Activated T-helper 1 cell treated with Interleukin-2 at 50 U/mL for 16 hours (primary cell): ENCODE data around the gene HSPA1A.
"Not testable (repeated sequence)": the region's sequence is repeated elsewhere in the genome, so short reads cannot be mapped to it uniquely, and the experiment has no call there.

Experiments
- DNase-seq: peaks from one replicate; pipeline ENCODE4 v3.0.0-alpha.2; 2020; ENCODE audit warnings: low read depth

HSPA1A gene

DNA sequence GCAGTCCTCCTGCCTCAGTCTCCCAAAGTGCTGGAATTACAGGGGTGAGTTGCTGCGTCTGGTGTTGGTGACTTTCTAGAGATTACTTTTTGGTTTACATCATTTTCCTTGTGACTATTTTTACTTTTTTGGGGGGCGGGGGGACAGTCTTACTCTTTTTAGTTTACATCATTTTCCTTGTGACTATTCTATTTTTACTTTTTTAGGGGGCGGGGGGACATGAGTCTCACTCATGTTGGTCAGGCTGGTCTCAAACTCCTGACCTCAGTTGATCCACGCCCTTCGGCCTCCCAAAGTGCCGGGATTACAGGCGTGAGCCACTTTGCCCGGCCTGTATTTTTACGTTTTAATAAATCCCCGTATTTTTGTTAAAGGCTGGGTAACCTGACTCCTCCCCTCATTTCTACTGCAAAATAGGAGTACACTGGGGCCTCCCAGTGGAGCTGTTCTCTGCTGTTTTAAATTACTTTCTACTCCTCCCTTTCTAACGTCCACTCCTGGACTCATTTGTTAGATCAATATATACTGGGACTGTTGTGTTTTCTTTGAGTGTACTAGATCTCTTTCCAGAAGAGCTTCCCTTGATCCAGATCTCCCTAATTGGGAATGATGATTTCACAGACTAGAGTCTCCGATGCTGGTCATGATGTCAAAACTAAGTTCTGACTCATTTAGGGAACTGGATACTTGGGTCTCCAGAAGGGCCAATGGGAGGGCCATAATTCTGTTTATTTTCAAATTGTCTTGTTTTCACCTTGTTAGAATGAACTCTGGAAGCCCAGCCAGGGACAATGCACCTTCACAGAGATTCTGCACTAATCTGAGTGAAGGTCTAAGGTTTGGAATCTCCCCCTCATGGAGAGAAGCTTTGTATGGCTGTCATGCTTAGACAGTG is 21.4 kb downstream of the HSPA1A start:
- DNase-seq = no peak

DNA sequence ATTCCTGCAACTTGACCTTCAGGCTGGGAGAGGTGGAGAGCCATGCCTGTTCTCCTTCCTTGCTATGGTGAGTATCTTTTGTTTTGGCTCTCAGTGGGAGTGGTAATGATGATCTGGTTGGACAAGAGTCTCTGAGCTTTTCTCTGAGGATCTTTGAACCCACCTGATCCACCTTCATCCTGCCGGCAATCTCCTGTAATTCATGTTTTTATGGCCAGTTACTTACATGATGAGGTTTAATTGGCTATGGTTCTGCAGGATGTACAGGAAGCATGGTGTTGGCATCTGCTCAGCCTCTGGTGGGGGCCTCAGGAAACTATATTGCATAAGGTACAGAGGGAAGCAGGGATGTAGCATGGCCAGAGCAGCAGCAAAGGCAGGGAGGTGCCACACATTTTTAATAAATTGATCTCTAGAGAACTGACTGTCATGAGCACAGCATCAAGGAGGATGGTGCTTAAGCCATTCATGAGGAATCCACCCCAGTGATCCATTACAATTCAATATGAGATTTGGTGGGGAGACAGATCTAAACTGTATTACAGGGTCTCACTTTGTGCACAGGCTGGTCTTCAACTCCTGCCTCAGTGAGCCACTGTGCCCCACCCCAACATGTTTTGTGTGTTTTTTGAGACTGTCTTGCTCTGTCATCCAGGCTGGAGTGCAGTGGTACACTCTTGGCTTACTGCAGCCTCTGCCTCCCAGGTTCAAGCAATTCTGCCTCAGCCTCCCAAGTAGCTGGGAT is 22.2 kb downstream of the HSPA1A start:
- no peak for DNase-seq

DNA sequence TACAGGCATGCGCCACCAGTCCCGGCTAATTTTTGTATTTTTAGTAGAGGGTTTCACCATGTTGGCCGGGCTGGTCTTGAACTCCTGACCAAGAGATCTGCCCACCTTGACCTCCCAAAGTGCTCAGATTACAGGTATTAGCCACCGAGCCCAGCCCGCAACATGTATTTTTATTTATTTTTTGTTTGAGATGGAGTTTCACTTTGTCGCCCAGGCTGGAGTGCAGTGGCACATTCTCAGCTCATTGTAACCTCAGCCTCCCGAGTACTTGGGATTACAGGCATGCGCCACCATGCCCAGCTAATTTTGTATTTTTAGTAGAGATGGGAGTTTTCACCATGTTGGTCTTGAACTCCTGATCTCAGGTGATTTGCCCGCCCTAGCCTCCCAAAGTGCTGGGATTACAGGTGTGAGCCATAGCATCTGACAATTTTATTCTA is 22.8 kb downstream of the HSPA1A start:
- DNase-seq = not testable (repeated sequence)

DNA sequence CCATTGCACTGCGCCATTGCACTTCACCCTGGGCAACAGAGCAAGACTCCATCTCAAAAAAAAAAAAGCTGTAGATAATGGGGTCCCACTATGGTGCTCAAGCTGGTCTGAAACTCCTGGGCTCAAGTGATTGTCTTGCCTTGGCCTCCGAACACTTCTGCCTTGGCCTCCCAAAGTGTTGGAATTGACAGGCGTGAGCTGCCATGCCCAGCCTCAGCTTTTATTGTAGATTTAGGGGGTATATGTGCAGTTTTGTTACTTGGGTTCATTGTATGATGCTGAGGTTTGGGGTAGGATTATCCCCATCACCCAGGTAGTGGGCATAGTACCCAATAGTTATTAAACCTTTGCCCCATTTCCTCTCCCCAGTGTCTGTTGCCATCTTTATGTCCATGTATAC is 23.6 kb downstream of the HSPA1A start:
- no peak for DNase-seq

DNA sequence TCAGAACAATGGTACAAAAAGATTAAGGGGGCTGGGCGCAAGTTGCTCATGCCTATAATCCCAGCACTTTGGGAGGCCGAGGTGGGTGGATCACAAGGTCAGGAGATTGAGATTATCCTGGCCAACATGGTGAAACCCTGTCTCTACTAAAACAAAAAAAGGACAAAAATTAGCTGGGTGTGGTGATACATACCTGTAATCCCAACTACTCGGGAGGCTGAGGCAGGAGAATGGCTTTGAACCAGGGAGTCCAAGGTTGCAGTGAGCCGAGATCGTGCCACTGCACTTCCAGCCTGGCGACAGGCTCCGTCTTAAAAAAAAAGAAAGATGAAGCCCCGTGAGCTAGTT is 24.4 kb downstream of the HSPA1A start:
- not testable (repeated sequence) for DNase-seq

DNA sequence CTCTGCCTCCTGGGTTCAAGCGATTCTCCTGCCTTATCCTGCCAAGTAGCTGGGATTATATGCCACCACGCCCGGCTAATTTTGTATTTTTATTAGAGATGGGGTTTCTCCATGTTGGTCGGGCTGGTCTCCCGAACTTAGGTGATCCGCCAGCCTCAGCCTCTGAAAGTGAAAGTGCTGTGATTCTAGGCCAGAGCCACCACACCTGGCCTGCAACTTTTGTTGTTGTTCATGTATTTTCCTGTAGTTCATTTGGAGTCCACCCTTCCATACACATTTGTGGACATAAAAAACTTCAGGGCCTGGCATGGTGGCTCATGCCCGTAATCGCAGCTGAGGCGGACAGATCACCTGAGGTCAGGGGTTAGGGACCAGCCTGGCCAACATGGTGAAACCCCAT is 26.7 kb downstream of the HSPA1A start:
- no peak for DNase-seq

DNA sequence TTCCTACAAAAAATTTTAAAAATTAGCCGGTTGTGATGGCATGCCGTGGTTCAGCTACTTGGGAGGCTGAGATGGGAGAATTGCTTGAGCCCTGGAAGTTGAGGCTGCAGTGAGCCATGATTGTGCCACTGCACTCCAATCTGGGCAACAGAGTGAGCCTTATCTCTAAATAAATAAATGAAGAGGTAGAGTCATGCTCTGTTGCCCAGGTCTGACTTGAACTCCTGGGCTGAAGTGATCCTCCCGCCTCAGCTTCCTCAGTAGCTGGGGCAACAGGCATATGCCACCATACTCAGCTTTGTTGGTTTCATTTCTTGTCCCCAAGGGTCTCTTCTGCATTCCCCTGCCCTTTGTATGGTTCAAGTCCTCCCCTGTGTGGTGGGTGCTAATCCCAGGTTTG is 29.2 kb downstream of the HSPA1A start:
- DNase-seq = no peak

DNA sequence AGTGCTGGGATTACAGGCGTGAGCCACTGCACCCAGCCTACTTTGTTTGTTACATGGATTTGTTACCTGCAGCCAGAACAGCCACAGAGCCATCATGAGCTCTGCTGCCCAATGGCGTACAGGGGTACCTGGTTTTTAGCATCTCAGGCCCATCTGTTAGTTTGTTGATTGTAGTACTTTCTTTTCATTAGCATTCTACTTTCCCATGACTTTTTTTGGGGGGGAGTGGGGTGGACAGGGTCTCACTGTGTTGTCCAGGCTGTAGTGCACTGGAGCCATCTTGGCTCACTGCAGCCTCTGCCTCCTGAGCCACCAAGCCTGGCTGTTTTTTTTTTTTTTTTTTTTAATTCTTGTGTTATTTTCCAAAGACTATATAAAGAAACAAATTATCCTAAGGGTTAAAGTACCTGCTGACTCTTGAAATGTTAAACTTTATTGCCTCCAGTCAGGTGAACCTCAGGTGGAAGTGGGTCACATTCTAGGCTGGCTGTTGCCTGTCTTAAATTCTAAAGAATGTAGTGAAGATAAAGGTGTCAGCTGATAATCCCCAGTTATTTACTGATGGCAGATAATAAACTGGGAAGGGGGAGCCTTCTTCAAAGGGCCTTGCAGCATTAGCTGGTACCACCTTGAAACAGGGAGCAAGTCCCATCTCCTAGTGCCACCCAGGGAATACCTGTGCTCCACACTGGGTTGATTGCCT is 32.1 kb downstream of the HSPA1A start:
- DNase-seq = no peak

DNA sequence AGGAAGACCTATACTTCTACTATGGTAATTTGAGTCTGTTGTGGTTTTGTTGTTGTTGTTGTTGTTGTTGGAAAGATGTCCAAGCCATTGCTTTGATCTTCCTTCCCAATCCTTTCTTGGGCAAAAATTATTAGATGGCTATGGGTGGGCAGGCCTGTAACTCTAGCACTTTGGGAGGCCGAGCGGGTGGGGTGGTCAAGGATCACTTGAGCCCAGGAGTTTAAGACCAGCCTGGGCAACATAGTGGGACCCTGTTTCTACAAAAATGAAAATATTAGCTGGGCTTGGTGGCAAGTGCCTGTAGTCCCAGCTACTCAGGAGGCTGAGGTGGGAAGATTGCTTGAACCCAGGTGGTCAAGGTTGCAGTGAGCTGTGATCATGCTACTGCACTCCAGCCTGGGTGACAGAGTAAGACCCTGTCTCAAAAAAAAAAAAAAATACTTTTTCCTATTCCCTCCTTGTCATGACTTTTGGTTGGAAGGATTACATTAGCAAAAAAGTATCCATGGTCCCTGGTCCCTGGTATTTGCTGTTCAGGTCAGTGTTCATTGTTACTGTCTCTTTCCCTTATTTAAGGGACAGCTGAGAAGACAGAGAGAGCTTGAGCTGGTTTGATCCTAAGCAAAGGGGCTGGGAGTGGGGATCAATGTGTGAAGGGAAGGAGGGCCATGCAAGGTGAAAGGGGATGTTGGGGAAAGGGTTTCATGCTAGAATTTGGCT is 35.6 kb downstream of the HSPA1A start:
- DNase-seq = no peak

DNA sequence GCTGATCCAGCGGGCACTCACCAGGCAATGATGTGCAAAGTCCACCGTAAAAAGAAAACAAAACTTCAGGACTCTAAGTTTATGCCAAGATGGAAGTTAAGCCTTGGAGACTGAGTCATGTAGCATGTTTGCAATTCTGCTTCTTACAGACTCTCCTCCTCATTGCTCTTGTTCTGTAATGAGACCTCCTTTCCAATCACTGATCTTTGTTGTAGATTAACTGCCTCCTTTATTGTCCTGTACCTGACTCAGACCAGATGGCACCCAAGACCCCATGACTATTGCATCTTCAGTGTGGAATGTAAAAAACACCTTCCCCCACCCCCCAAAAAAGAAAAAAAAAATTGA is 36.1 kb downstream of the HSPA1A start:
- no peak for DNase-seq

DNA sequence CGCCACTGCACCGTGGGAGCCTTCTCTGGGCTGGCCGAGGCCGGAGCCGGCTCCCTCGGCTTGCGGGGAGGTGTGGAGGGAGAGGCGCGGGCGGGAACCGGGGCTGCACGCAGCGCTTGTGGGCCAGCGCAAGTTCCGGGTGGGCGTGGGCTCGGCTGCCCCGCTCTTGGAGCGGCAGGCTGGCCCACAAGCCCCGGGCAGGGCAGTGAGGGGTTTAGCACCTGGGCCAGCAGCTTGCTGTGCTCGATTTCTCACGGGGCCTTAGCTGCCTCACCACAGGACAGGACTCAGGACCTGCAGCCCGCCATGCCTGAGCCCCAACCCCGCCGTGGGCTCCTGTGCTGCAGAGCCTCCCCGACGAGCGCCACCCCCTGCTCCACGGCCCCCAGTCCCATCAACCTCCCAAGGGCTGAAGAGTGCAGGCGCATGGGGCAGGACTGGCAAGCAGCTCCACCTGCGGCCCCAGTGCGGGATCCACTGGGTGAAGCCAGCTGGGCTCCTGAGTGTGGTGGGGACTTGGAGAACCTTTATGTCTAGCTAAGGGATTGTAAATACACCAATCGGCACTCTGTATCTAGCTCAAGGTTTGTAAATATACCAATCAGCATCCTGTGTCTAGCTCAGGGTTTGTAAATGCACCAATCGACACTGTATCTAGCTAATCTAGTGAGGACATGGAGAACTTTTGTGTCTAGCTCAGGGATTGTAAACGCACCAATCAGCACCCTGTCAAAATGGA is 36.8 kb downstream of the HSPA1A start:
- not testable (repeated sequence) for DNase-seq

DNA sequence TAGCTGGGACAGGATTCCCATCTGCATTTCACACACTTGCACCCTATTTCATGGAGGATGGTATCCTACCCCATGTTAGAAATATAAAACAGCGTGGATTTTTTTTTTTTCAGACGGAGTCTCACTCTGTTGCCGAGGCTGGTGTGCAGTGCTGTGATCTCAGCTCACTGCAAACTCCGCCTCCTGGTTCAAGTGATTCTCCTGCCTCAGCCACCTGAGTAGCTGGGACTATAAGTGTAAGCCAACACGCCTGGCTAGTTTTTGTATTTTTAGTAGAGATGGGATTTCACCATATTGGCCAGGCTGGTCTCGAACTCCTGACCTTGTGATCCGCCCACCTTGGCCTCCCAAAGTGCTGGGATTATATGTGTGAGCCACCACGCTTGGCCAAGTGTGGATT is 42.4 kb downstream of the HSPA1A start:
- not testable (repeated sequence) for DNase-seq

DNA sequence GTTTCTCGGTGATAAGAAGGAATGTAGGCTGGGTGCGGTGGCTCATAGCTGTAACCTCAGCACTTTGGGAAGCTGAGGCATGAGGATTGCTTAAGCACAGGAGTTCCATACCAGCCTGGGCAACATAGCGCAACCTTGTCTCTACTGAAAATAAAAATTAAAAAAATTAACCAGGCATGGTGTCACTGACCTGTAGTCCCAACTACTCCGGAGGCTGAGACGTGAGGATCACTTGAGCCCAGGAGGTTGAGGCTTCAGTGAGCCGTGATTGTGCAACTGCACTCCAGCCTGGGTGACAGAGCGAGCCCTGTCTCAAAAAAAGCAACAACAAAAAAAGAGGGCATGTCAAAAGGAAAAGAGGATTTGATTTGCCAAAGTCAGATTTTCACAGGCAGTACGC is 43.4 kb downstream of the HSPA1A start:
- DNase-seq = no peak

DNA sequence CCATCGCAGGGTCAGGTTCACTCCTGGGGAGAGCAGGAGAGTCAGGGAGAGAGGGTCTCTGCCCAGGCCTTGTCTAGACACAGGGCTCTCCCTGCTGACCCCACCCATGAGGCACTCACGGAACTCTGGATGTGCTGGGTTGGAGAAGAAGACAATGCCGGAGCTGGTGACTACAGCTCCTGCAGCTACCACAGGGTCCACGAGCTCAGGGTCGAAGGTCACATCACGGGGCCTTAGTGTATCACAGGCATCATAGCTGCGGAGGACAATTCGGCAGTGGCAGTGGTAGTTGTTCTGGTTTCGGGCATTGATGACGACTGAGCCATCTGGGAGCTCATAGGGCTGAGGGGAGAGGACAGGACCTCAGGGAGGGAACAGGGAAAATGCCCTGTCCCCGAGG is 44.6 kb downstream of the HSPA1A start:
- no peak for DNase-seq

DNA sequence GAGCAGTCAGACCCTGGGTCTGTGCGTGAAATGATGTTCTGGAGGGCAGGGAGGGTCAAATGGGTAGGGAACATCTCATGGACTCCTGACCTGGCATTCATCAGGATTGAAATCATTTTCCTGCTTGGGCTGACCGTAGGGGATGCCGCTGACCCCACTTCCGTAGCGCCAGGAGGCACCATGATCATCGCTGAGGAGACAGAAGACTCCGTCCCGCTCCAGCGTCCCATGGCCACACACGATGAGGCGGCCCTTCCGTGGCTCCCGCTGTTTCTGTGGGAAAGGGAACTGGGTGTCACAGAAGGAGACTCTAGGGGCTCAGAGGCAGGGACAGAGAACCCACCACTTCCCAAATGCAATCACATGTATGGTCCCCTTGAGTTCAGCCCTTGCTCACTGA is 45.0 kb downstream of the HSPA1A start:
- no peak for DNase-seq

DNA sequence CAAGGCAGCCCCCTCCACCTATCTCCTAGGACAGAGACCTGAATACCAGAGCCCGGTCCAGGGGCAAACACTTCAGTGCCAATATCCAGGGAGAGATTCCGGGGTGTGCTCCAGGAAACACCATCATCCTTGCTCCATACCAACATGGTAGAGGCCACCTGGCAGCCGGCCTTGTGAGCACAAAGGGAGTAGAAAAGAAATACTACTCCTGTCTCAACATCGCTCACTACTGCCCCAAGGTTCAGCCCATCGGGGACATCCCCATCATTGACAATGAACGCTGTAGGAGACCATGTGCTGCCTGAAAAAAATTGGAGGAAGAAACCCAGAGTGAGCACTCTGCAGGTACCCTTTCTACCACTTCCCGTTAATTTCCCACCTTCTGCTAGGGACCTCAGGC is 45.8 kb downstream of the HSPA1A start:
- no peak for DNase-seq

DNA sequence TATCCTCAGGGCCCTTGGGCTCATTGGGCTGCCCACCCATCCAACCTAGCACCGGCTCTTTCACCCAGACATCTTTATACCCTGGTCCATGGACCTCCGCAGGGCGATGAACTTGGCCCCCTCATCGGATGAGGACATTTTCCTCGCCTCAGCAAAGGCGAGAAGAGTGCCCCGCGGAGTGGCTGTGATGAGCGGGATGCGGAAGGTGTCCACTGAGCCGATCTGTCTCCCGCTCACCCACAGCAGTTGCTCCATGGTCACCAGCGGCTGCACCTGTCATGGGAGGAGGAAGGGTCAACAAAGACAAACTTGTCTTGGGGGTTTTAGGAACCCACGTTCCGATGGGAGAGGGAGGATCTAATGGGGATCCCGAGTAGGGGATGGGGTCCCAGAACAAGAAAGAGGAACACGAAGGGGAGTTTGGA is 46.6 kb downstream of the HSPA1A start:
- no peak for DNase-seq

DNA sequence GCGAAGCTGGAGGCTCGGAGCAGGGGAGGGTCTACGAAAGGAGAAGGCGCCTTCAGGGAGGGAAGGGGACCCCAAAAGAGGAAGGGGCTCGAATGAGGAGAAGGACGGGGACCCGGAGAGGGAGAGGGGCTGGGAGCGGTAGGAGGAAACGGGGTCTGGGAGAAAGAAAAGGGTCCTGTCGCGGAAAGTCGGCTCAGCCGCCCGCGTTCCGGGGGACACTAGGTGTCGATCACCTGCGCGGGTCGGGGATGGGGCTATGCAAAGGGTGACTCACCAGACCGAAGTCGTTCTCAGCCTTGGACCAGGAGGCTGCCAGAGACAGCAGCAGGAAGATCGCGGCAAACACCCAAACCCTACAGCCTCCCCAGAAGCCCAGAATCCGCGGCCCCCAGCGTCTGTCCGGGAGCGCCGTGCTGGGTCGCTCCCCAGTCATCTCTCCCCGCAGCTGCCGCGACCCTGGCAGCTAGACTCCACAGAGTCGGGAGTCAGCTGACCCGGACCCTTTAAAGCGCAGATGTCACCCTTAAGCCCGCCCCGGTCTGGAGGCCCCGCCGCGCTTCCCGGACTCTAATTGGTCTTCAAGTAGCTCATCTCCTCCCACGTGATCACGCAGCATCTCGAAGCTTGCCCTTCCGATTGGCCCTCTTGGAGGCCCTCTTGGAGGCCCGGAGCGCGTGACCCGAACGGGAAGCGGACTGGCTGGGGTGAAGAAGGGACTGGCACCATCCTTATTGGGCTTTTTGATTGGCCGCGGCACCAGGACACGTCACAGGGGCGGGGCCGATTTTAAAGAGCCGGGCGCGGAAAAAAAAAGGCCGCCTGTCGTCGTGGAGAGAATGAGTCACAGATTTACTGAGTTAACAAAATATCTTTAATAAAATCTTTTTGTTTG is 47.2 kb downstream of the HSPA1A start, which contains the start of gene NEU1:
NEU1 (minus strand) TSS at position 478 of the 892 bp plus-strand sequence; CDS start at position 433, 45 bp downstream.
- DNase-seq = peak; percentile 98

DNA sequence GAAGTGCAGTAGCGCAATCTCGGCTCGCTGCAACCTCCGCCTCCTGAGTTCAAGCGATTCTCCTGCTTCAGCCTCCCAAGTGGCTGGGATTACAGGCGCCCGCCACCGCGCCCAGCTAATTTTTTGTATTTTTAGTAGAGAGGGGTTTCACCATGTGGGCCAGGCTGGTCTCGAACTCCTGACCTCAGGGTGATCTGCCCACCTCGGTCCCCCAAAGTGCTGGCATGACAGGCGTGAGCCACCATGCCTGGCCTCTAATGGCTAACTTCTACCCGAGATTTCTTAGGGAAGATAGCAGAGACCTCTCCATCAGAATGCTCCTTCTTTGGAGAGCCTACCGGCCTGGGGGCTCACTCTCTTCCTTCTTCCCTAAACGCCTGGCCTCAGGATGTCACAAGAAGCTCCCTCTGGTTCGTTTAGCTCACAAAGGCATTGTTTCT is 48.8 kb downstream of the HSPA1A start:
- not testable (repeated sequence) for DNase-seq

DNA sequence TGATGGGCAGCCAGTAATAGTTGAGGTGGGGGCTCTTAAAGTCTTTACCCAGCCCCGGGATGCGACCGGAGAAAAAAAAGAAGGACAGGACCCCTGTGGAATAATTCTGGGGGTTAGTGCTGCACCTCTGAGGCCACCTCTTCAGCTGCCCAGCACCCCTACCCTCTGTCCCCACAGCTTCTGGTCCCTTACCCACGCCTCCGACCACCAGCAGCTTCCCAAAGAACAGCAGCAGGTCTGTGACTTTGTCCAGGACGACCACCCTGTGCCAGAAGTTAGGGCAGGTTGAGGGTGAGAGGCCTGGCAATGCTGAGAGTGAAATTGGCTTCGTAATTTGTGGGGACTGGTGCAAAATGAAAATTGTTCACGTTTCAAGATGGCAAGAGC is 49.5 kb downstream of the HSPA1A start:
- DNase-seq = no peak
